ENCODE results near the gene SUPT20H. TPM values are rescaled to one million over a fixed set of nuclear protein-coding genes. Genes with fewer than 3 reads are reported as not detected.

SUPT20H gene
- 10 to 100 TPM; 14.0 to 18.1 (median 16.1) TPM for total RNA-seq
- long read RNA-seq, partial matches to known transcripts, result 1 of 1 reads
- long read RNA-seq, other reads (novel, unspliced or antisense), result 0 of 1 reads

- Histone ChIP-seq H3K27me3 (no peaks in the 10 kb centered on the region), H3K36me3 (no peaks in the 10 kb centered on the region), H3K27ac (peak within 1 kb of the TSS; percentile 73 to 86 (median 75)), H3K4me3 (peak within 1 kb of the TSS; percentile 81 to 100 (median 95)), H3K9me3 (no peaks in the 10 kb centered on the region), H3K4me1 (peaks cover 0 to 9% (median 3%) of the 10 kb centered on the region in 4 donors)
- ATAC-seq (peak; percentile 100), DNase-seq (peak; percentile 96 to 97 (median 97))
- TF ChIP-seq CTCF (IDR thresholded peaks at IDR 0.05) (no peak), POLR2A (IDR thresholded peaks at IDR 0.05) (peak; percentile 80)
- WGBS (ENCODE audit: insufficient coverage, low coverage, low lambda C conversion rate, missing lambda C conversion rate), result under 1% methylated on average over 33 of the region's 75 CpGs
- intact Hi-C loops (cut with DNase I), result loop anchor here in 1 of 2 donors (10.0 kb wide), 1 partner anchor 54 kb away; the partner anchor contains the start of gene EXOSC8
Measured at GRCh38 chr13:37058910-37059847, at the start of gene SUPT20H. TSS of gene SUPT20H (minus strand) at chr13:37059688. CDS start at chr13:37051490, 8,198 bp downstream.

GRCh38 chr13:37109051-37109678 is 49.7 kb upstream of the SUPT20H start:
- DNase-seq, result no peak

GRCh38 chr13:37107868-37108267 is 48.4 kb upstream of the SUPT20H start:
- Histone ChIP-seq H3K27ac (no peak overlapping the region), H3K27me3 (no peaks in the 10 kb centered on the region), H3K9me3 (no peaks in the 10 kb centered on the region), H3K36me3 (no peaks in the 10 kb centered on the region), H3K4me3 (no peak overlapping the region), H3K4me1 (no peaks in the 10 kb centered on the region)
- ATAC-seq (no peak), DNase-seq (no peak)
- WGBS (ENCODE audit: insufficient coverage, low coverage, low lambda C conversion rate, missing lambda C conversion rate), result 38% methylated on average over 1 of the region's 1 CpG
- intact Hi-C loops (cut with DNase I), result no loop called here
- TF ChIP-seq POLR2A (IDR thresholded peaks at IDR 0.05), result no peak
- no peak for TF ChIP-seq CTCF (IDR thresholded peaks at IDR 0.05)

More at GRCh38 chr13:37109051-37109678, 49.7 kb upstream of the SUPT20H start:
- Histone ChIP-seq H3K4me1 (no peaks in the 10 kb centered on the region), H3K27ac (no peak overlapping the region), H3K9me3 (no peaks in the 10 kb centered on the region), H3K36me3 (no peaks in the 10 kb centered on the region), H3K4me3 (no peak overlapping the region), H3K27me3 (no peaks in the 10 kb centered on the region)
- intact Hi-C loops (cut with DNase I), result no loop called here
- peak; percentile 22 to 42 (median 36) for TF ChIP-seq CTCF (IDR thresholded peaks at IDR 0.05)
- TF ChIP-seq POLR2A (IDR thresholded peaks at IDR 0.05), result no peak
- peak in 1 of 4 donors; percentile 36 for ATAC-seq
- WGBS (ENCODE audit: insufficient coverage, low coverage, low lambda C conversion rate, missing lambda C conversion rate), result 0% methylated on average over 1 of the region's 1 CpG

- H3K4me3 ChIP-seq, result no peak overlapping the region
- no peaks in the 10 kb centered on the region for H3K9me3 ChIP-seq
- ATAC-seq (no peak), DNase-seq (no peak)
- 46% methylated on average over 4 of the region's 4 CpGs for WGBS (ENCODE audit: insufficient coverage, low coverage, low lambda C conversion rate, missing lambda C conversion rate)
- no peaks in the 10 kb centered on the region for H3K4me1 ChIP-seq
- TF ChIP-seq POLR2A (IDR thresholded peaks at IDR 0.05) (no peak), CTCF (IDR thresholded peaks at IDR 0.05) (no peak)
- H3K36me3 ChIP-seq, result no peaks in the 10 kb centered on the region
- H3K27me3 ChIP-seq, result no peaks in the 10 kb centered on the region
- H3K27ac ChIP-seq, result no peak overlapping the region
- intact Hi-C loops (cut with DNase I), result no loop called here
Measured at GRCh38 chr13:37107456-37107855, 48.0 kb upstream of the SUPT20H start.
